K562 (cell line): ENCODE data around the gene DKKL1. TPM values are rescaled to one million over a fixed set of nuclear protein-coding genes. Genes with fewer than 3 reads are reported as not detected.
A peak's percentile ranks its signal among the peaks of the same experiment; 100 is the strongest.

Source experiments
- ATF7 ChIP-seq: fragments of 450-650 bp; IDR thresholded peaks from 2 replicates; pipeline ENCODE4 v1.7.1; 2014; ENCODE audit warnings: mild to moderate bottlenecking, moderate library complexity
- CC2D1A ChIP-seq: fragments of 450-650 bp; IDR thresholded peaks from 2 replicates; pipeline ENCODE4 v1.6.1; 2017; ENCODE audit warnings: mild to moderate bottlenecking
- EGR1 ChIP-seq: fragments of 450-650 bp; conservative IDR thresholded peaks from 2 replicates; pipeline ENCODE4 v1.6.1; 2017; ENCODE audit warnings: mild to moderate bottlenecking
- EP400 ChIP-seq: fragments of 450-650 bp; IDR thresholded peaks from 2 replicates; pipeline ENCODE4 v1.6.1; 2017; ENCODE audit warnings: antibody characterized with exemption, mild to moderate bottlenecking, moderate library complexity
- GATAD2B ChIP-seq: fragments of 450-650 bp; IDR thresholded peaks from 2 replicates; pipeline ENCODE4 v1.6.1; 2017; ENCODE audit warnings: mild to moderate bottlenecking, borderline replicate concordance
- IRF2 ChIP-seq: sonication (generic); formaldehyde crosslinking; IDR thresholded peaks from 2 replicates; pipeline ENCODE4 v1.8.1; 2022; ENCODE audit warnings: mild to moderate bottlenecking, missing genetic modification reagents
- IRF9 ChIP-seq: fragments of 450-650 bp; IDR thresholded peaks from 2 replicates; pipeline ENCODE4 v1.6.1; 2016; ENCODE audit warnings: missing biosample characterization, missing genetic modification characterization
- KDM2B ChIP-seq: fragments of 250-450 bp; sonication (Bioruptor Pico); IDR thresholded peaks from 2 replicates; pipeline ENCODE4 v1.8.0; 2021; ENCODE audit warnings: mild to moderate bottlenecking, moderate library complexity
- LEF1 ChIP-seq: fragments of 450-650 bp; IDR thresholded peaks from 2 replicates; pipeline ENCODE4 v1.6.1; 2016; ENCODE audit warnings: mild to moderate bottlenecking
- MCM3 ChIP-seq: fragments of 450-650 bp; IDR thresholded peaks from 2 replicates; pipeline ENCODE4 v1.6.1; 2016
- NCOA1 ChIP-seq: fragments of 450-650 bp; IDR thresholded peaks from 2 replicates; pipeline ENCODE4 v1.6.1; 2016; ENCODE audit warnings: low read depth
- NEUROD1 ChIP-seq: fragments of 150-350 bp; IDR thresholded peaks from 2 replicates; pipeline ENCODE4 v1.6.1; 2014; ENCODE audit warnings: borderline replicate concordance, low read length, low read depth; ENCODE audit not compliant: partially characterized antibody
- NFIX ChIP-seq: fragments of 250-450 bp; sonication (Bioruptor Pico); IDR thresholded peaks from 2 replicates; pipeline ENCODE4 v1.4.0; 2020; ENCODE audit warnings: low read depth, mild to moderate bottlenecking, moderate library complexity
- NR2F6 ChIP-seq: fragments of 450-650 bp; formaldehyde crosslinking; IDR thresholded peaks from 2 replicates; pipeline ENCODE4 v1.4.0; 2020; ENCODE audit warnings: mild to moderate bottlenecking
- PBX2 ChIP-seq, 2 experiments: IDR thresholded peaks in 1 of 2; conservative IDR thresholded peaks in 1 of 2; 2 replicates each; pipeline ENCODE4 v1.6.1; 2016; ENCODE audit warnings: low read depth in 2 of 2, mild to moderate bottlenecking in 1 of 2, missing compliant biosample characterization in 1 of 2, missing genetic modification characterization in 1 of 2, moderate library complexity in 1 of 2
- PTTG1 ChIP-seq: fragments of 450-650 bp; IDR thresholded peaks from 2 replicates; pipeline ENCODE4 v1.6.1; 2016; ENCODE audit warnings: low read depth, mild to moderate bottlenecking, missing genetic modification characterization, missing compliant biosample characterization
- SMARCC2 ChIP-seq: fragments of 450-650 bp; IDR thresholded peaks from 2 replicates; pipeline ENCODE4 v1.6.1; 2017; ENCODE audit warnings: antibody characterized with exemption, moderate library complexity, mild to moderate bottlenecking, low read depth
- TCF3 ChIP-seq: sonication (generic); formaldehyde crosslinking; IDR thresholded peaks from 2 replicates; pipeline ENCODE4 v1.4.0; 2020; ENCODE audit warnings: mild to moderate bottlenecking, missing genetic modification reagents
- ZBTB8A ChIP-seq: fragments of 450-650 bp; IDR thresholded peaks from 2 replicates; pipeline ENCODE4 v1.6.1; 2018; ENCODE audit warnings: mild to moderate bottlenecking, moderate library complexity; ENCODE audit not compliant: partially characterized antibody
- ZNF263 ChIP-seq: sonication (generic); formaldehyde crosslinking; IDR thresholded peaks from 2 replicates; pipeline ENCODE4 v1.8.0; 2022; ENCODE audit warnings: mild to moderate bottlenecking, missing genetic modification reagents, borderline replicate concordance
- ZNF280A ChIP-seq: fragments of 450-650 bp; IDR thresholded peaks from 2 replicates; pipeline ENCODE4 v1.6.1; 2018; ENCODE audit warnings: mild to moderate bottlenecking, low read depth; ENCODE audit not compliant: partially characterized antibody
- ZNF75A ChIP-seq: fragments of 450-650 bp; formaldehyde crosslinking; IDR thresholded peaks from 2 replicates; pipeline ENCODE4 v1.4.0; 2020; ENCODE audit warnings: mild to moderate bottlenecking
- polyA plus RNA-seq, 8 experiments: library from polyadenylated mRNA; depleted of rRNA in 4 of 8; stranded (reverse) in 5 of 8; unstranded in 3 of 8; fragments of >200 nt; fragmentation: Nextera tagmentation in 2 of 8; fragmentation: Illumina TruSeq in 1 of 8; extraction: Ambion mirVana in 2 of 8; extraction: Trizol in 1 of 8; gene quantifications; 2 replicates each; pipeline versions ENCODE4 v1.2.1 to v1.2.3, GENCODE V29; 2011 to 2014; ENCODE audit warnings: inconsistent platforms in 1 of 8, missing spikeins in 1 of 8
- total RNA-seq, 7 experiments: library from RNA; depleted of rRNA in 6 of 7; stranded (reverse); fragments of >200 nt in 6 of 7; fragmentation: Illumina TruSeq in 2 of 7; extraction: Trizol in 2 of 7; gene quantifications; 2 replicates each; pipeline versions ENCODE4 v1.2.1 to v1.2.3, GENCODE V29; 2011 to 2021; ENCODE audit warnings: low replicate concordance in 1 of 7
- TF ChIP-seq, protein P1 (sequence below): fragments of 250-450 bp; sonication (Bioruptor Pico); IDR thresholded peaks from 2 replicates; pipeline ENCODE4 v1.8.0; 2021; ENCODE audit warnings: borderline replicate concordance, mild to moderate bottlenecking, moderate library complexity; ENCODE audit not compliant: poor library complexity, severe bottlenecking

The DKKL1 gene
- total and polyA plus RNA-seq, 9 of the 15 experiments (the other 6 are each of a cell fraction or from before 2014, with no cell fraction given): 0.15 to 1.7 (median 0.52) TPM

DNA sequence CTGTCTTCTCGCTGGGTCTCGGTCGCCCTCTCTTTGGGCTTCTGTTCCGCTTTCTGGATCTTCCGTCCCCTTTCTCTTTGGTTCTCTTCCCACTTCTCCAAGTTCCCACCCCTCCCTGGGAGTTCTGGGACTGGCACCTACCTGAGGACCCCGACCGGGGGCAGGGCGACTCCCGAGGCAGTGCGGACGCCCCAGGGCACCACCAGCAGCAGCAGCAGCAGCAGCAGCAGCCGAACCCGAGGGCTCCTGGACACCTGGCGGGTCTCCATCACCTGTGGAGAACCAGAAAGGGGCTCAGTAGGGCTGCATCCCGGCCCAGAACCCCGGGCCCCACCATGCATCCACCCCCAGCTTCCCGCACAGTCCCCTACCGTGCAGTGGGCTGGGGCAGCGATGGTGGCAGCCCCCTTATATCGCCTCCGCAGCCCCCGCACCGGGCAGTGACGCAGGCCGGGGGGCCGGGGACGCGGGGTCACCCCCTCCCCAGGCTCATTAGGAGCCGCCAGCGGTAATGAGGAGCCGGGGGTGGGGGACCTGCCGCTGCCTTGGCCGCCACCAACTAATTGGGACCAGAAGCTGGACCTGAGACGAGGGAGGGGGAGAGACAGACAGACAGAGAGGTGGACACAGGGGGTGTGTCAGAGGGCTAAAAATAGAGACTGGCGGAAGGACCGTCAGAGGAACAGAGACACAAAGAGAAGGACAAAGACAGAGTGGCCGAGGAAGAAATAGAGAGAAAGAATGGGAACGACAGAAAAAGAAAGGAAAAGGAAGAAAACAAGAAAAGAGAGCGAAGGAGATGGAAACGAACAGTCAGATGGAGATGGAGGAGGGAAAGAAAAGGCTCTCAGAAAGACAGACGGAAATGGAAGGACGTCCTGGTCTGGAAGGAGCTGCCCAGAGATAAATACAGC, 59.7 kb downstream of the DKKL1 start, which contains the start of gene PTH2 (continued):
- no peak for TF ChIP-seq GATAD2B
- TF ChIP-seq NFIX (CRISPR knock-in tag): no peak
- no peak for TF ChIP-seq ZNF280A
- TF ChIP-seq CC2D1A: no peak; the same call in 1 of the 2 replicates
- no peak for TF ChIP-seq ZBTB8A
- no peak for TF ChIP-seq IRF2
- TF ChIP-seq ZNF263 (CRISPR knock-in tag): no peak
- TF ChIP-seq NEUROD1: no peak
- no peak for TF ChIP-seq IRF9 (tag)
- TF ChIP-seq NCOA1: peak; percentile 43; the same call in 1 of the 2 replicates
- TF ChIP-seq SMARCC2: no peak
- no peak for TF ChIP-seq EP400
- TF ChIP-seq PBX2 (CRISPR knock-in tag; IDR thresholded peaks at IDR 0.05; ENCODE audit: low read depth): no peak
- no peak for TF ChIP-seq PBX2 (tag; conservative IDR thresholded peaks at IDR 0.05; ENCODE audit: low read depth)
- TF ChIP-seq LEF1: no peak
- TF ChIP-seq TCF3 (CRISPR knock-in tag): no peak
- no peak for TF ChIP-seq MCM3
- TF ChIP-seq ZNF75A (CRISPR knock-in tag): no peak
- no peak for TF ChIP-seq ATF7
- TF ChIP-seq KDM2B (CRISPR knock-in tag): no peak
- TF ChIP-seq, protein P1, sequence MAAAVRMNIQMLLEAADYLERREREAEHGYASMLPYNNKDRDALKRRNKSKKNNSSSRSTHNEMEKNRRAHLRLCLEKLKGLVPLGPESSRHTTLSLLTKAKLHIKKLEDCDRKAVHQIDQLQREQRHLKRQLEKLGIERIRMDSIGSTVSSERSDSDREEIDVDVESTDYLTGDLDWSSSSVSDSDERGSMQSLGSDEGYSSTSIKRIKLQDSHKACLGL (CRISPR knock-in tag): no peak
- TF ChIP-seq PTTG1: no peak
- TF ChIP-seq EGR1: 0 out of 2 replicates have a peak, but pooled peaks have one; percentile 6
- no peak for TF ChIP-seq NR2F6
